GM12891 (cell line): ENCODE data around the gene NUTM2E.
"Not testable (repeated sequence)": the region's sequence is repeated elsewhere in the genome, so short reads cannot be mapped to it uniquely, and the experiment has no call there.

ENCODE experiments used
- PAX5 ChIP-seq: IDR thresholded peaks from 2 replicates; pipeline ENCODE4 v1.6.1; 2011; ENCODE audit warnings: low read length, moderate library complexity, mild to moderate bottlenecking; ENCODE audit not compliant: insufficient read depth, severe bottlenecking
- POLR2A ChIP-seq: IDR thresholded peaks from 2 replicates; pipeline ENCODE4 v1.6.1; 2011; ENCODE audit warnings: low read depth, low read length, control low read depth
- POLR2AphosphoS5 ChIP-seq: IDR thresholded peaks from 2 replicates; pipeline ENCODE4 v1.6.1; 2011; ENCODE audit warnings: low read depth, low read length, control low read depth
- SPI1 ChIP-seq: IDR thresholded peaks from 2 replicates; pipeline ENCODE4 v1.6.1; 2011; ENCODE audit warnings: low read depth, low read length, control low read depth

- not testable (repeated sequence) for TF ChIP-seq PAX5, POLR2A, SPI1, POLR2AphosphoS5
Observed at GRCh38 chr10:79836891-79837290, 10.4 kb downstream of the NUTM2E start.
